GM12891 (cell line): ENCODE results near the gene ARID4B.

Source experiments
- PAX5 ChIP-seq: IDR thresholded peaks from 2 replicates; pipeline ENCODE4 v1.6.1; 2011; ENCODE audit warnings: low read length, moderate library complexity, mild to moderate bottlenecking; ENCODE audit not compliant: insufficient read depth, severe bottlenecking
- POLR2A ChIP-seq: IDR thresholded peaks from 2 replicates; pipeline ENCODE4 v1.6.1; 2011; ENCODE audit warnings: low read depth, low read length, control low read depth
- POLR2AphosphoS5 ChIP-seq: IDR thresholded peaks from 2 replicates; pipeline ENCODE4 v1.6.1; 2011; ENCODE audit warnings: low read depth, low read length, control low read depth
- POU2F2 ChIP-seq: IDR thresholded peaks from 2 replicates; pipeline ENCODE4 v1.6.1; 2011; ENCODE audit warnings: low read depth, mild to moderate bottlenecking, control low read depth, low read length, moderate library complexity
- SPI1 ChIP-seq: IDR thresholded peaks from 2 replicates; pipeline ENCODE4 v1.6.1; 2011; ENCODE audit warnings: low read depth, low read length, control low read depth
- TAF1 ChIP-seq: IDR thresholded peaks from 2 replicates; pipeline ENCODE4 v1.6.1; 2011; ENCODE audit warnings: low read depth, low read length, control low read depth

DNA sequence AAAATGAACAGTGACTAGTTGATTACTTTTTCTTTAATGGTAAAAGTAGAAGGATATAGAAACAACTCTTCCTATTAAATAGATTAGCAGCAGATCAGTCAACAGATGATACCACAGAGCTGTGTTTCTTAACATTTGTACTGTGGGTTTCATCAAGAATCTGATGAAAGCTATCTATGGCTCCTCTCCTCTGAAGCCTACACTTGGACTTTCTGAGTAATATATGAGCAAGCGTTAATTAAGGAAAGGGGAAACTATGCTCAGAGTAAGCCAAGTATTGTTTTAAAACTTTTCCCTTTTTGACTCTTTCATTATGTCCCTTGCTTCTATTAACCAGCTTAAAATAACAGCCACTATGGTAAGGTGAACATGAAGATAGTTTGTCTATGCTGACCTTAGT is 10.8 kb downstream of the ARID4B start:
- TF ChIP-seq POLR2A, result no peak
- no peak for TF ChIP-seq POLR2AphosphoS5
- no peak for TF ChIP-seq SPI1
- TF ChIP-seq PAX5, result no peak
- TF ChIP-seq TAF1, result no peak
- TF ChIP-seq POU2F2, result no peak
